ENCODE results near the gene RSAD2.
"Not testable (repeated sequence)": the region's sequence is repeated elsewhere in the genome, so short reads cannot be mapped to it uniquely, and the experiment has no call there.

RSAD2 gene

GRCh38 chr2:6877402-6878304 lies at the start of gene RSAD2:
TSS of gene RSAD2 (plus strand) at chr2:6877777. CDS start at chr2:6877801, 24 bp downstream.
- DNase-seq, result peak; percentile 53 to 70

- DNase-seq, result peak; percentile 39 to 52
Measured at GRCh38 chr2:6828299-6828584, 49.3 kb upstream of the RSAD2 start.

GRCh38 chr2:6831229-6831628 lies 46.3 kb upstream of the RSAD2 start:
- no peak for DNase-seq

- no peak for DNase-seq
Measured at GRCh38 chr2:6832596-6833299, 44.8 kb upstream of the RSAD2 start.

GRCh38 chr2:6833300-6833604 lies 44.3 kb upstream of the RSAD2 start:
- no peak for DNase-seq

GRCh38 chr2:6834163-6834562 lies 43.4 kb upstream of the RSAD2 start:
- DNase-seq, result no peak

GRCh38 chr2:6835467-6835866 lies 42.1 kb upstream of the RSAD2 start:
- DNase-seq, result no peak

- no peak for DNase-seq
Measured at GRCh38 chr2:6838673-6839319, 38.8 kb upstream of the RSAD2 start.

- no peak for DNase-seq
Measured at GRCh38 chr2:6841537-6842287, 35.9 kb upstream of the RSAD2 start.

GRCh38 chr2:6845312-6845711 lies 32.3 kb upstream of the RSAD2 start:
- DNase-seq, result no peak

GRCh38 chr2:6845903-6846302 lies 31.7 kb upstream of the RSAD2 start:
- DNase-seq, result no peak

GRCh38 chr2:6846540-6846939 lies 31.0 kb upstream of the RSAD2 start:
- no peak for DNase-seq

GRCh38 chr2:6846967-6847681 lies 30.5 kb upstream of the RSAD2 start:
- DNase-seq, result no peak

- no peak for DNase-seq
Measured at GRCh38 chr2:6852195-6852594, 25.4 kb upstream of the RSAD2 start.

GRCh38 chr2:6854416-6854815 lies 23.2 kb upstream of the RSAD2 start:
- no peak for DNase-seq

GRCh38 chr2:6855860-6856547 lies 21.6 kb upstream of the RSAD2 start:
- DNase-seq, result no peak

- no peak for DNase-seq
Measured at GRCh38 chr2:6856548-6856920, 21.0 kb upstream of the RSAD2 start.

GRCh38 chr2:6858466-6859027 lies 19.0 kb upstream of the RSAD2 start:
- not testable (repeated sequence) for DNase-seq

- DNase-seq, result no peak
Measured at GRCh38 chr2:6860296-6860695, 17.3 kb upstream of the RSAD2 start.

GRCh38 chr2:6863792-6864191 lies 13.8 kb upstream of the RSAD2 start:
- no peak for DNase-seq

- DNase-seq, result no peak
Measured at GRCh38 chr2:6864231-6864754, 13.3 kb upstream of the RSAD2 start.

Data from SHP77 (cell line).